Right lobe of liver (tissue), 4 donors: ENCODE measurements around the gene KCNJ6.

Experiments used
- CTCF ChIP-seq, 4 donors: fragments of 200-600 bp in 3 of 4; fragments of 450-650 bp in 1 of 4; IDR thresholded peaks; one replicate each; pipeline versions ENCODE4 v1.5.1 to v1.8.0; 2016 to 2022; ENCODE audit warnings: antibody characterized with exemption in 4 of 4, mild to moderate bottlenecking in 2 of 4
- POLR2A ChIP-seq: fragments of 450-650 bp; IDR thresholded peaks from one replicate; pipeline ENCODE4 v1.6.1; 2017; ENCODE audit warnings: antibody characterized with exemption, mild to moderate bottlenecking
- donor health status: DM: no; HTN: no; CAD: no.
- donor health status: DM: no; HTN: no; CAD: no.
- donor health status: DM: no; HTN: yes; CAD: no.

GRCh38 chr21:37653201-37653600, 263.1 kb downstream of the KCNJ6 start:
- TF ChIP-seq CTCF (IDR thresholded peaks at IDR 0.05) (no peak), POLR2A (no peak)
